ENCODE results near the gene ENOX1.

The ENOX1 gene

GRCh38 chr13:43564952-43565351 is 221.8 kb downstream of the ENOX1 start:
- H3K27ac ChIP-seq (ENCODE audit: low read length), result no peak overlapping the region
- no peaks in the 10 kb centered on the region for H3K9me3 ChIP-seq (ENCODE audit: insufficient read depth, low read length, severe bottlenecking)
- no peak overlapping the region for H2AFZ ChIP-seq (ENCODE audit: low read depth, low read length)
- H3K4me2 ChIP-seq (ENCODE audit: insufficient read depth, low read length), result no peak overlapping the region
- TF ChIP-seq CTCF (IDR thresholded peaks at IDR 0.05; ENCODE audit: borderline replicate concordance, extremely low read depth, low read length, poor library complexity, severe bottlenecking), result no peak
- no peak for TF ChIP-seq EZH2 (IDR thresholded peaks at IDR 0.05; ENCODE audit: borderline replicate concordance, low read depth, low read length, severe bottlenecking)
- H3K4me1 ChIP-seq (ENCODE audit: insufficient read depth, low read length), result no peaks in the 10 kb centered on the region
- no peak for DNase-seq
- no peaks in the 10 kb centered on the region for H3K79me2 ChIP-seq (ENCODE audit: insufficient read depth, low read length)
- no peak overlapping the region for H3K9ac ChIP-seq (ENCODE audit: low read depth, low read length)
- no peak for ATAC-seq (ENCODE audit: insufficient read depth, low read depth)
- H4K20me1 ChIP-seq (ENCODE audit: insufficient read depth, low read length), result no peaks in the 10 kb centered on the region
- peaks cover 1% of the 10 kb centered on the region for H3K27me3 ChIP-seq (ENCODE audit: insufficient read depth, low read length, poor library complexity)
- no peaks in the 10 kb centered on the region for H3K36me3 ChIP-seq (ENCODE audit: insufficient read depth, low read length)
- H3K4me3 ChIP-seq (ENCODE audit: low read depth in 1 of 2, low read length in 2 of 2), result no peak overlapping the region

DNA sequence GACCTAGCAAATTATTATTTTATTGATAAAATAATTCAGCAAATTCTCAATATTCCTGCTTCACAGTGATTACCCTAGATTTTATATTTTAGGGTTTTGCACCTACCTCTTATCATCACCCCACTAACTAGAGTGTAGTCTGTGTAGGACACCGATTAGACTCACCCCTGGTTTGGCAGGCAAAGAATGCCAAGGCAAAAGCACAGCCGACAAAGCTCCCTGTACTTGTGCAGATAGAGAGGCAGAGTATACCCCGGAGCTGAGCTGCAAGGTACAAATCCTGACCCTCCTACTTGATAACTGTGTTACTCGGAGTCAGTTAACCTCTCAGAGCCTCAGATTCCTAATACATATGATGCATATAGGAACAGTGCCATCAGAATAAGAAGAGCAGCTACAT is 225.7 kb downstream of the ENOX1 start:
- no peak for DNase-seq
- Histone ChIP-seq H3K79me2 (ENCODE audit: insufficient read depth, low read length) (no peaks in the 10 kb centered on the region), H4K20me1 (ENCODE audit: insufficient read depth, low read length) (no peaks in the 10 kb centered on the region), H2AFZ (ENCODE audit: low read depth, low read length) (no peak overlapping the region), H3K9me3 (ENCODE audit: insufficient read depth, low read length, severe bottlenecking) (no peaks in the 10 kb centered on the region), H3K4me2 (ENCODE audit: insufficient read depth, low read length) (no peak overlapping the region), H3K4me3 (ENCODE audit: low read depth in 1 of 2, low read length in 2 of 2) (no peak overlapping the region), H3K4me1 (ENCODE audit: insufficient read depth, low read length) (no peaks in the 10 kb centered on the region), H3K9ac (ENCODE audit: low read depth, low read length) (no peak overlapping the region), H3K27ac (ENCODE audit: low read length) (no peak overlapping the region), H3K27me3 (ENCODE audit: insufficient read depth, low read length, poor library complexity) (no peaks in the 10 kb centered on the region), H3K36me3 (ENCODE audit: insufficient read depth, low read length) (no peaks in the 10 kb centered on the region)
- TF ChIP-seq CTCF (IDR thresholded peaks at IDR 0.05; ENCODE audit: borderline replicate concordance, extremely low read depth, low read length, poor library complexity, severe bottlenecking) (no peak), EZH2 (IDR thresholded peaks at IDR 0.05; ENCODE audit: borderline replicate concordance, low read depth, low read length, severe bottlenecking) (no peak)
- no peak for ATAC-seq (ENCODE audit: insufficient read depth, low read depth)

GRCh38 chr13:43558939-43559338 is 227.8 kb downstream of the ENOX1 start:
- TF ChIP-seq EZH2 (IDR thresholded peaks at IDR 0.05; ENCODE audit: borderline replicate concordance, low read depth, low read length, severe bottlenecking) (no peak), CTCF (IDR thresholded peaks at IDR 0.05; ENCODE audit: borderline replicate concordance, extremely low read depth, low read length, poor library complexity, severe bottlenecking) (no peak)
- Histone ChIP-seq H3K4me2 (ENCODE audit: insufficient read depth, low read length) (no peak overlapping the region), H4K20me1 (ENCODE audit: insufficient read depth, low read length) (no peaks in the 10 kb centered on the region), H3K27ac (ENCODE audit: low read length) (no peak overlapping the region), H2AFZ (ENCODE audit: low read depth, low read length) (no peak overlapping the region), H3K27me3 (ENCODE audit: insufficient read depth, low read length, poor library complexity) (no peaks in the 10 kb centered on the region), H3K4me3 (ENCODE audit: low read depth in 1 of 2, low read length in 2 of 2) (no peak overlapping the region), H3K4me1 (ENCODE audit: insufficient read depth, low read length) (no peaks in the 10 kb centered on the region), H3K36me3 (ENCODE audit: insufficient read depth, low read length) (no peaks in the 10 kb centered on the region), H3K9me3 (ENCODE audit: insufficient read depth, low read length, severe bottlenecking) (no peaks in the 10 kb centered on the region), H3K9ac (ENCODE audit: low read depth, low read length) (no peak overlapping the region), H3K79me2 (ENCODE audit: insufficient read depth, low read length) (no peaks in the 10 kb centered on the region)
- ATAC-seq (ENCODE audit: insufficient read depth, low read depth) (no peak), DNase-seq (no peak)

- no peak for ATAC-seq (ENCODE audit: insufficient read depth, low read depth)
- H3K79me2 ChIP-seq (ENCODE audit: insufficient read depth, low read length), result no peaks in the 10 kb centered on the region
- no peak overlapping the region for H3K9ac ChIP-seq (ENCODE audit: low read depth, low read length)
- no peak for TF ChIP-seq CTCF (IDR thresholded peaks at IDR 0.05; ENCODE audit: borderline replicate concordance, extremely low read depth, low read length, poor library complexity, severe bottlenecking)
- TF ChIP-seq EZH2 (IDR thresholded peaks at IDR 0.05; ENCODE audit: borderline replicate concordance, low read depth, low read length, severe bottlenecking), result no peak
- no peaks in the 10 kb centered on the region for H3K9me3 ChIP-seq (ENCODE audit: insufficient read depth, low read length, severe bottlenecking)
- H3K27ac ChIP-seq (ENCODE audit: low read length), result no peak overlapping the region
- no peak overlapping the region for H3K4me3 ChIP-seq (ENCODE audit: low read depth in 1 of 2, low read length in 2 of 2)
- H2AFZ ChIP-seq (ENCODE audit: low read depth, low read length), result no peak overlapping the region
- no peak overlapping the region for H3K4me2 ChIP-seq (ENCODE audit: insufficient read depth, low read length)
- H4K20me1 ChIP-seq (ENCODE audit: insufficient read depth, low read length), result no peaks in the 10 kb centered on the region
- no peaks in the 10 kb centered on the region for H3K27me3 ChIP-seq (ENCODE audit: insufficient read depth, low read length, poor library complexity)
- no peak for DNase-seq
- no peaks in the 10 kb centered on the region for H3K4me1 ChIP-seq (ENCODE audit: insufficient read depth, low read length)
- H3K36me3 ChIP-seq (ENCODE audit: insufficient read depth, low read length), result no peaks in the 10 kb centered on the region
Observed at GRCh38 chr13:43558326-43558725, 228.4 kb downstream of the ENOX1 start.
